Keratinocyte (primary cell): Measurements from ENCODE around the gene LPCAT1.

Experiments
- CTCF ChIP-seq, 3 experiments: IDR thresholded peaks in 1 of 3; conservative IDR thresholded peaks in 1 of 3; optimal IDR thresholded peaks in 1 of 3; 2 replicates in 2 of 3; 3 replicates in 1 of 3; pipeline versions ENCODE3 to v1.5.1; 2011; ENCODE audit warnings: low read length in 3 of 3, mild to moderate bottlenecking in 3 of 3, moderate library complexity in 2 of 3, control low read depth in 1 of 3, inconsistent platforms in 1 of 3; ENCODE audit not compliant: insufficient read depth in 2 of 3; ENCODE audit errors: extremely low read depth in 1 of 3
- EZH2 ChIP-seq: IDR thresholded peaks from one replicate; pipeline ENCODE4 v1.6.1; 2012; ENCODE audit warnings: inconsistent platforms, mild to moderate bottlenecking, low read length, moderate library complexity

- no peak for TF ChIP-seq CTCF (optimal IDR thresholded peaks at IDR 0.05 in 1 of 3, IDR thresholded peaks at IDR 0.05 in 1 of 3, conservative IDR thresholded peaks at IDR 0.05 in 1 of 3; ENCODE audit: extremely low read depth in 1 of 3, insufficient read depth in 2 of 3, low read length in 3 of 3)
- TF ChIP-seq EZH2, result no peak
Measured at GRCh38 chr5:1564824-1565736, 41.3 kb upstream of the LPCAT1 start.
